Measurements from ENCODE around the gene LAMP1. TPM values are rescaled to one million over a fixed set of nuclear protein-coding genes. Genes with fewer than 3 reads are reported as not detected.

Gene LAMP1
- total RNA-seq, 2 donors from 2014 or later, result 92.5 to 102 TPM

GRCh38 chr13:113323869-113324268 lies 26.8 kb downstream of the LAMP1 start:
- H3K36me3 Mint-ChIP-seq (ENCODE audit: low read depth), result peaks cover 6% of the 10 kb centered on the region

GRCh38 chr13:113324398-113324797 lies 27.4 kb downstream of the LAMP1 start:
- no peaks in the 10 kb centered on the region for H3K9me3 ChIP-seq (ENCODE audit: control insufficient read depth, low read length, poor library complexity, severe bottlenecking)
- Mint-ChIP-seq H3K4me3 (no peak overlapping the region), H3K36me3 (ENCODE audit: low read depth) (peaks cover 6% of the 10 kb centered on the region), H3K4me1 (peaks cover 6% of the 10 kb centered on the region), H3K27ac (no peak overlapping the region), H3K27me3 (no peaks in the 10 kb centered on the region)
- ATAC-seq (no peak), DNase-seq (no peak)

More at GRCh38 chr13:113323869-113324268, 26.8 kb downstream of the LAMP1 start:
- ATAC-seq, result no peak
- no peak for DNase-seq
- Mint-ChIP-seq H3K4me1 (peaks cover 5% of the 10 kb centered on the region), H3K27me3 (no peaks in the 10 kb centered on the region), H3K4me3 (no peak overlapping the region), H3K27ac (peak overlapping the region; percentile 39)
- no peaks in the 10 kb centered on the region for H3K9me3 ChIP-seq (ENCODE audit: control insufficient read depth, low read length, poor library complexity, severe bottlenecking)

GRCh38 chr13:113325779-113326178 lies 28.7 kb downstream of the LAMP1 start:
- DNase-seq (no peak), ATAC-seq (peak; percentile 4)
- Mint-ChIP-seq H3K27me3 (no peaks in the 10 kb centered on the region), H3K27ac (no peak overlapping the region), H3K4me1 (peaks cover 6% of the 10 kb centered on the region), H3K4me3 (no peak overlapping the region), H3K36me3 (ENCODE audit: low read depth) (peaks cover 6% of the 10 kb centered on the region)
- H3K9me3 ChIP-seq (ENCODE audit: control insufficient read depth, low read length, poor library complexity, severe bottlenecking), result no peaks in the 10 kb centered on the region

GRCh38 chr13:113327391-113327765 lies 30.3 kb downstream of the LAMP1 start:
- Mint-ChIP-seq H3K36me3 (ENCODE audit: low read depth) (peaks cover 6% of the 10 kb centered on the region), H3K4me3 (no peak overlapping the region), H3K27ac (peak overlapping the region; percentile 61)

GRCh38 chr13:113327766-113328471 lies 30.9 kb downstream of the LAMP1 start:
- Mint-ChIP-seq H3K36me3 (ENCODE audit: low read depth) (peaks cover 6% of the 10 kb centered on the region), H3K27me3 (peaks cover 9% of the 10 kb centered on the region), H3K27ac (peak overlapping the region; percentile 61), H3K4me3 (no peak overlapping the region), H3K4me1 (peaks cover 6% of the 10 kb centered on the region)
- ATAC-seq, result no peak
- no peaks in the 10 kb centered on the region for H3K9me3 ChIP-seq (ENCODE audit: control insufficient read depth, low read length, poor library complexity, severe bottlenecking)
- DNase-seq, result no peak

More at GRCh38 chr13:113327391-113327765, 30.3 kb downstream of the LAMP1 start:
- H3K4me1 Mint-ChIP-seq, result peaks cover 6% of the 10 kb centered on the region
- ATAC-seq (no peak), DNase-seq (no peak)
- no peaks in the 10 kb centered on the region for H3K9me3 ChIP-seq (ENCODE audit: control insufficient read depth, low read length, poor library complexity, severe bottlenecking)
- H3K27me3 Mint-ChIP-seq, result peaks cover 4% of the 10 kb centered on the region

- Mint-ChIP-seq H3K4me3 (peak overlapping the region; percentile 45), H3K27ac (peak overlapping the region; percentile 61), H3K27me3 (peaks cover 10% of the 10 kb centered on the region), H3K4me1 (peaks cover 6% of the 10 kb centered on the region), H3K36me3 (ENCODE audit: low read depth) (no peaks in the 10 kb centered on the region)
- ATAC-seq (no peak), DNase-seq (no peak)
- no peaks in the 10 kb centered on the region for H3K9me3 ChIP-seq (ENCODE audit: control insufficient read depth, low read length, poor library complexity, severe bottlenecking)
Measured at GRCh38 chr13:113328851-113329250, 31.8 kb downstream of the LAMP1 start.

GRCh38 chr13:113329656-113330312 lies 32.7 kb downstream of the LAMP1 start:
- peaks cover 6% of the 10 kb centered on the region for H3K4me1 Mint-ChIP-seq
- H3K27ac Mint-ChIP-seq, result no peak overlapping the region
- H3K4me3 Mint-ChIP-seq, result no peak overlapping the region
- no peaks in the 10 kb centered on the region for H3K36me3 Mint-ChIP-seq (ENCODE audit: low read depth)
- ATAC-seq, result no peak
- no peaks in the 10 kb centered on the region for H3K9me3 ChIP-seq (ENCODE audit: control insufficient read depth, low read length, poor library complexity, severe bottlenecking)
- no peak for DNase-seq
- H3K27me3 Mint-ChIP-seq, result peaks cover 14% of the 10 kb centered on the region

GRCh38 chr13:113332615-113333014 lies 35.6 kb downstream of the LAMP1 start:
- Mint-ChIP-seq H3K36me3 (ENCODE audit: low read depth) (no peaks in the 10 kb centered on the region), H3K4me3 (no peak overlapping the region), H3K4me1 (peaks cover 5% of the 10 kb centered on the region), H3K27ac (no peak overlapping the region), H3K27me3 (peaks cover 23% of the 10 kb centered on the region)
- DNase-seq (no peak), ATAC-seq (no peak)
- no peaks in the 10 kb centered on the region for H3K9me3 ChIP-seq (ENCODE audit: control insufficient read depth, low read length, poor library complexity, severe bottlenecking)

GRCh38 chr13:113333076-113333475 lies 36.0 kb downstream of the LAMP1 start:
- Mint-ChIP-seq H3K27ac (no peak overlapping the region), H3K4me3 (no peak overlapping the region), H3K4me1 (peaks cover 5% of the 10 kb centered on the region), H3K27me3 (peaks cover 23% of the 10 kb centered on the region), H3K36me3 (ENCODE audit: low read depth) (no peaks in the 10 kb centered on the region)
- no peak for ATAC-seq
- DNase-seq, result no peak
- H3K9me3 ChIP-seq (ENCODE audit: control insufficient read depth, low read length, poor library complexity, severe bottlenecking), result no peaks in the 10 kb centered on the region

- Mint-ChIP-seq H3K4me3 (no peak overlapping the region), H3K36me3 (ENCODE audit: low read depth) (no peaks in the 10 kb centered on the region), H3K27me3 (peaks cover 28% of the 10 kb centered on the region), H3K4me1 (peaks cover 2% of the 10 kb centered on the region), H3K27ac (no peak overlapping the region)
- no peak for DNase-seq
- no peaks in the 10 kb centered on the region for H3K9me3 ChIP-seq (ENCODE audit: control insufficient read depth, low read length, poor library complexity, severe bottlenecking)
- ATAC-seq, result no peak
Measured at GRCh38 chr13:113337556-113337955, 40.5 kb downstream of the LAMP1 start.

GRCh38 chr13:113337976-113338375 lies 40.9 kb downstream of the LAMP1 start:
- no peak for ATAC-seq
- DNase-seq, result no peak
- Mint-ChIP-seq H3K36me3 (ENCODE audit: low read depth) (no peaks in the 10 kb centered on the region), H3K27me3 (peaks cover 28% of the 10 kb centered on the region), H3K4me1 (peaks cover 2% of the 10 kb centered on the region), H3K27ac (no peak overlapping the region), H3K4me3 (no peak overlapping the region)
- no peaks in the 10 kb centered on the region for H3K9me3 ChIP-seq (ENCODE audit: control insufficient read depth, low read length, poor library complexity, severe bottlenecking)

GRCh38 chr13:113338451-113338850 lies 41.4 kb downstream of the LAMP1 start:
- DNase-seq (no peak), ATAC-seq (no peak)
- H3K4me1 Mint-ChIP-seq, result peaks cover 2% of the 10 kb centered on the region
- no peaks in the 10 kb centered on the region for H3K36me3 Mint-ChIP-seq (ENCODE audit: low read depth)
- H3K4me3 Mint-ChIP-seq, result no peak overlapping the region
- peaks cover 33% of the 10 kb centered on the region for H3K27me3 Mint-ChIP-seq
- H3K9me3 ChIP-seq (ENCODE audit: control insufficient read depth, low read length, poor library complexity, severe bottlenecking), result no peaks in the 10 kb centered on the region
- no peak overlapping the region for H3K27ac Mint-ChIP-seq

GRCh38 chr13:113342820-113343691 lies 46.0 kb downstream of the LAMP1 start:
- H3K4me1 Mint-ChIP-seq, result no peaks in the 10 kb centered on the region
- H3K9me3 ChIP-seq (ENCODE audit: control insufficient read depth, low read length, poor library complexity, severe bottlenecking), result no peaks in the 10 kb centered on the region
- no peak overlapping the region for H3K27ac Mint-ChIP-seq
- peaks cover 20% of the 10 kb centered on the region for H3K27me3 Mint-ChIP-seq
- DNase-seq (no peak), ATAC-seq (no peak)
- H3K4me3 Mint-ChIP-seq, result no peak overlapping the region
- H3K36me3 Mint-ChIP-seq (ENCODE audit: low read depth), result no peaks in the 10 kb centered on the region
